Upper lobe of left lung (tissue), 6 donors: ENCODE data around the gene COL7A1. TPM values are rescaled to one million over a fixed set of nuclear protein-coding genes. Genes with fewer than 3 reads are reported as not detected.

Source experiments
- ATAC-seq, 2 donors: fragments of 200-7000 bp; cut with Tn5 transposase; one replicate each; pipeline ENCODE4 v1.9.1; 2022; ENCODE audit warnings: mild to moderate bottlenecking in 2 of 2, moderate library complexity in 2 of 2; ENCODE audit not compliant: low FRiP score in 2 of 2
- DNase-seq, 2 donors: peaks; one replicate each; pipeline ENCODE4 v3.0.0-alpha.2; 2019 to 2020
- H3K27ac ChIP-seq, 4 donors: fragments of 200-600 bp; sonication (generic); one replicate each; pipeline ENCODE4 v1.5.1; 2016 to 2019
- H3K27me3 ChIP-seq, 4 donors: fragments of 200-600 bp; sonication (generic); one replicate each; pipeline ENCODE4 v1.5.1; 2017 to 2019
- H3K36me3 ChIP-seq, 4 donors: fragments of 200-600 bp; sonication (generic); one replicate each; pipeline ENCODE4 v1.5.1; 2016 to 2019
- H3K4me1 ChIP-seq, 4 donors: fragments of 200-600 bp; sonication (generic); one replicate each; pipeline ENCODE4 v1.5.1; 2018 to 2019
- H3K4me3 ChIP-seq, 4 donors: fragments of 200-600 bp; sonication (generic); one replicate each; pipeline ENCODE4 v1.5.1; 2017 to 2019; ENCODE audit warnings: mild to moderate bottlenecking in 2 of 4, moderate library complexity in 1 of 4
- H3K9me3 ChIP-seq, 4 donors: fragments of 200-600 bp; sonication (generic); one replicate each; pipeline ENCODE4 v1.5.1; 2018 to 2019
- CTCF ChIP-seq, 6 experiments: fragments of 450-650 bp in 4 of 6; fragments of 200-600 bp in 2 of 6; sonication (generic) in 2 of 6; IDR thresholded peaks; one replicate each; pipeline ENCODE4 v1.5.1; 2016 to 2019; ENCODE audit warnings: antibody characterized with exemption in 6 of 6
- EP300 ChIP-seq, 4 donors: sonication (generic); formaldehyde crosslinking; IDR thresholded peaks; one replicate each; pipeline ENCODE4 v1.5.1; 2017; ENCODE audit warnings: antibody characterized with exemption in 4 of 4, control low read depth in 2 of 4
- POLR2A ChIP-seq, 4 donors: fragments of 450-650 bp; IDR thresholded peaks; one replicate each; pipeline ENCODE4 v1.5.1; 2016 to 2017; ENCODE audit warnings: antibody characterized with exemption in 4 of 4, mild to moderate bottlenecking in 2 of 4
- POLR2AphosphoS5 ChIP-seq, 2 donors: sonication (generic); formaldehyde crosslinking; IDR thresholded peaks; one replicate each; pipeline ENCODE4 v1.5.1; 2017; ENCODE audit warnings: antibody characterized with exemption in 2 of 2
- WGBS, 2 donors: methylation state at CpG; one replicate each; pipeline ENCODE4 v1.1.5; 2017 to 2018; 5-methylcytosine and 5-hydroxymethylcytosine counted together
- total RNA-seq, 6 donors: library from RNA; depleted of rRNA in 4 of 6; stranded (reverse); fragments of >200 nt in 4 of 6; gene quantifications; one replicate each; pipeline versions ENCODE4 v1.1.0 to v1.2.1, GENCODE V29; 2016 to 2021
- donor health status: DM: no; HTN: no; CAD: no; lungs with moderate emphysema.
- donor health status: DM: no; HTN: yes; CAD: no; lungs with severe emphysema.

COL7A1 gene
- total RNA-seq, 6 donors from 2014 or later, result 2.7 to 30.4 (median 4.6) TPM

GRCh38 chr3:48628277-48629017, 33.3 kb upstream of the COL7A1 start:
- 84 to 88% methylated on average over 13 of the region's 13 CpGs for WGBS, 2 donors
- DNase-seq, result no peak
- H3K4me1 ChIP-seq, result peaks cover 0 to under 1% (median 0%) of the 10 kb centered on the region in 4 donors
- peaks cover 5 to 82% (median 54%) of the 10 kb centered on the region in 4 donors for H3K36me3 ChIP-seq
- H3K9me3 ChIP-seq, result no peaks in the 10 kb centered on the region
- no peaks in the 10 kb centered on the region for H3K27me3 ChIP-seq
- no peak for ATAC-seq
- no peak overlapping the region for H3K27ac ChIP-seq
- TF ChIP-seq POLR2AphosphoS5 (IDR thresholded peaks at IDR 0.05) (no peak), POLR2A (IDR thresholded peaks at IDR 0.05) (no peak), CTCF (IDR thresholded peaks at IDR 0.05) (no peak), EP300 (IDR thresholded peaks at IDR 0.05) (no peak)
- no peak overlapping the region for H3K4me3 ChIP-seq

DNA sequence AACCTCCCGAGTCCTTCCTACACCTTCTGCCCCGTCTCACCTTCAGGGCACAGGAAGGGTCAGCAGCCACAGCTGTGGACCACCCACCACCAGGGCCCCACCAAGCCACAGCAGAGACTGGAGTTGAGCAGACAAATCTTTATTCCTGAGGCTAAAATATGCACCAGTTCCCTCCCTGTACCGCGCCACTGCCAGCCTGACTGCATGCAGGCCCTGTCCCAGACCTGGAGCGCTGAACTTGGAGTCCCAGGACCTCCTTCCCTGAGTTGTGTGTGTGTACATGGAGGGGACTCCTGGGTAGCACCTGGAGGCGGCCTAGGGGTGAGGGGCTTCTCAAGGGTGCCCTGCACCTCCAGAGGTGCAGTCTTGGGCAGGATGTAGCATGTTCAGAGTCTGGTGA, 30.5 kb upstream of the COL7A1 start:
- ATAC-seq, result no peak
- H3K4me3 ChIP-seq, result no peak overlapping the region
- H3K27ac ChIP-seq, result no peak overlapping the region
- WGBS, 2 donors, result 91 to 94% methylated on average over 5 to 6 of the region's 6 CpGs
- DNase-seq, result no peak
- H3K9me3 ChIP-seq, result no peaks in the 10 kb centered on the region
- peaks cover 5 to 60% (median 42%) of the 10 kb centered on the region in 4 donors for H3K36me3 ChIP-seq
- TF ChIP-seq EP300 (IDR thresholded peaks at IDR 0.05), result no peak
- no peak for TF ChIP-seq CTCF (IDR thresholded peaks at IDR 0.05)
- no peak for TF ChIP-seq POLR2A (IDR thresholded peaks at IDR 0.05)
- no peak for TF ChIP-seq POLR2AphosphoS5 (IDR thresholded peaks at IDR 0.05)
- no peaks in the 10 kb centered on the region for H3K27me3 ChIP-seq
- no peaks in the 10 kb centered on the region for H3K4me1 ChIP-seq

DNA sequence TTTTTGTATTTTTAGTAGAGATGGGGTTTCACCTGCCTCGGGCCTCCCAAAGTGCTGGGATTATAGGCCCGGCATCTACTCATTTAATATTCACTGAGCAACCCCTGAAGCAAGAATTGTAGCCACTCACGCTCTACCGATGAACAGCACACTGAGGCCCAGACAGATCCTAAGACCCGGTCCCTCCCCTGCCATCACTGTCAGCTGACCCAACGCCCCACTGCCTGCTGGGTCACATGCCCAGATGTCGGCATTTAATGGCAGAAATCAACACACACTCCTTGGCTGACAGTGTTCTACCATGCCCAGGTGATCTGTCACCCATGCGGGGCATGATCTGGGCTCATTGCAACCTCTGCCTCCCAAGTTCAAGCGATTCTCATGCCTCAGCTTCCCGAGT, 29.6 kb upstream of the COL7A1 start:
- H3K27ac ChIP-seq, result no peak overlapping the region
- peaks cover 5 to 51% (median 36%) of the 10 kb centered on the region in 4 donors for H3K36me3 ChIP-seq
- no peaks in the 10 kb centered on the region for H3K27me3 ChIP-seq
- no peaks in the 10 kb centered on the region for H3K9me3 ChIP-seq
- DNase-seq, result no peak
- ATAC-seq, result no peak
- TF ChIP-seq CTCF (IDR thresholded peaks at IDR 0.05) (no peak), POLR2AphosphoS5 (IDR thresholded peaks at IDR 0.05) (no peak), POLR2A (IDR thresholded peaks at IDR 0.05) (no peak), EP300 (IDR thresholded peaks at IDR 0.05) (no peak)
- WGBS, 2 donors, result 96% methylated on average over 9 to 10 of the region's 10 CpGs
- no peak overlapping the region for H3K4me3 ChIP-seq
- H3K4me1 ChIP-seq, result no peaks in the 10 kb centered on the region

DNA sequence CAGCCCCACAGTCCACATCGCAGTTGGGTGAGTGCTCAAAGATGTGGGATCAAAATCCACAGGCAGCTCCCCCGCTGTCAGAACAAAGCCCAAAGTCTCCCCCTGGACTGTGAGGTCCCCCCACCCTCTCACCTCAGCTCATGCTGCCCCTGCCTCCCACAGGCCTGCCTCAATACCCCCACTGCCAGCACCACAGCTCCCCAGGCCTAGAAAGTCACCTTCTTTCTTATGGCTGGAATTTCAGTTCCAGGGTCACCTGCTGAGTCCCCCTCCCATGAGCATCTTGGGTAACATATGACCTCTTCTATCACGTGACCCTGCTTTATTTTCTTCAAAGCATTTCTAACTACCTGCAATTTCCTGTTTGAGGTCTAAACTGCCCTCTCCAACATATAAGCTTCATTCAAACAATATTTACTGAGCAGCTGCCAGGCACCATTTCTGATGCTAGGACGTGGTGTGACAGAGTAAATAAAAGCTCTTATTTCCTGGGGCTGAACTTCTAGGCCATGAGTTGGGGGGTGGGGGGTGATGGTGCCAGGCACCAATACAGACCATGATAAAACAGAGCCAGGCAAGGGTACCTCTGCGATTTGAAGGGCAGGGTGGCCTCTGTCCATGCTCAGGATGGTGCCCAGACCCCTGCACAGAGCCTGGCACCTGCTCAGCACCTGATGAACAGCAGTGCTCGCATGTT, 28.9 kb upstream of the COL7A1 start:
- H3K36me3 ChIP-seq, result peaks cover 5 to 45% (median 30%) of the 10 kb centered on the region in 4 donors
- no peak for DNase-seq
- H3K27ac ChIP-seq, result no peak overlapping the region
- 72 to 79% methylated on average over 6 of the region's 6 CpGs for WGBS, 2 donors
- H3K4me3 ChIP-seq, result no peak overlapping the region
- H3K27me3 ChIP-seq, result no peaks in the 10 kb centered on the region
- no peak for TF ChIP-seq POLR2AphosphoS5 (IDR thresholded peaks at IDR 0.05)
- no peak for TF ChIP-seq CTCF (IDR thresholded peaks at IDR 0.05)
- no peak for TF ChIP-seq POLR2A (IDR thresholded peaks at IDR 0.05)
- ATAC-seq, result no peak
- no peaks in the 10 kb centered on the region for H3K4me1 ChIP-seq
- H3K9me3 ChIP-seq, result no peaks in the 10 kb centered on the region
